GM21515 (cell line): ENCODE data around the gene XRRA1.
"Not testable (repeated sequence)": the region's sequence is repeated elsewhere in the genome, so short reads cannot be mapped to it uniquely, and the experiment has no call there.

ENCODE experiments used
- ATAC-seq: cut with Tn5 transposase; IDR thresholded peaks from one replicate; pipeline ENCODE4 v1.9.1; 2021; ENCODE audit not compliant: unreplicated experiment

XRRA1 gene

GRCh38 chr11:74909385-74909784 is 39.5 kb downstream of the XRRA1 start:
- ATAC-seq: peak; percentile 56

- ATAC-seq: no peak
Measured at GRCh38 chr11:74905326-74905725, 43.6 kb downstream of the XRRA1 start.

GRCh38 chr11:74902342-74902741 is 46.5 kb downstream of the XRRA1 start:
- no peak for ATAC-seq

- no peak for ATAC-seq
Measured at GRCh38 chr11:74896311-74896710, 52.6 kb downstream of the XRRA1 start.

GRCh38 chr11:74895340-74896116 is 53.4 kb downstream of the XRRA1 start:
- no peak for ATAC-seq

GRCh38 chr11:74893015-74893414 is 55.9 kb downstream of the XRRA1 start:
- not testable (repeated sequence) for ATAC-seq

- ATAC-seq: no peak
Measured at GRCh38 chr11:74877132-74877531, 71.8 kb downstream of the XRRA1 start.

GRCh38 chr11:74871037-74871436 is 77.9 kb downstream of the XRRA1 start:
- ATAC-seq: no peak

- no peak for ATAC-seq
Measured at GRCh38 chr11:74870485-74870884, 78.4 kb downstream of the XRRA1 start.

- ATAC-seq: no peak
Measured at GRCh38 chr11:74866557-74866956, 82.3 kb downstream of the XRRA1 start.

- ATAC-seq: no peak
Measured at GRCh38 chr11:74863410-74863809, 85.5 kb downstream of the XRRA1 start.

GRCh38 chr11:74860743-74861142 is 88.1 kb downstream of the XRRA1 start:
- ATAC-seq: no peak

- no peak for ATAC-seq
Measured at GRCh38 chr11:74853223-74853622, 95.7 kb downstream of the XRRA1 start.

- no peak for ATAC-seq
Measured at GRCh38 chr11:74849525-74850391, 99.1 kb downstream of the XRRA1 start.

GRCh38 chr11:74847895-74848294 is 101.0 kb downstream of the XRRA1 start:
- no peak for ATAC-seq

- no peak for ATAC-seq
Measured at GRCh38 chr11:74847395-74847794, 101.5 kb downstream of the XRRA1 start.

GRCh38 chr11:74846770-74847169 is 102.1 kb downstream of the XRRA1 start:
- no peak for ATAC-seq

GRCh38 chr11:74845978-74846517 is 102.8 kb downstream of the XRRA1 start:
- ATAC-seq: no peak

- no peak for ATAC-seq
Measured at GRCh38 chr11:74844865-74845264, 104.0 kb downstream of the XRRA1 start.

GRCh38 chr11:74844072-74844471 is 104.8 kb downstream of the XRRA1 start:
- ATAC-seq: no peak

GRCh38 chr11:74842967-74843366 is 105.9 kb downstream of the XRRA1 start:
- no peak for ATAC-seq

GRCh38 chr11:74840486-74840885 is 108.4 kb downstream of the XRRA1 start:
- no peak for ATAC-seq
